Breast epithelium (tissue), 3 donors: ENCODE measurements around the gene PKMYT1.

Source experiments
- CTCF ChIP-seq, 3 donors: fragments of 450-650 bp; IDR thresholded peaks; one replicate each; pipeline ENCODE4 v1.5.1; 2016 to 2017; ENCODE audit warnings: antibody characterized with exemption in 3 of 3, mild to moderate bottlenecking in 3 of 3, moderate library complexity in 3 of 3
- POLR2AphosphoS5 ChIP-seq, 3 donors: sonication (generic); formaldehyde crosslinking; IDR thresholded peaks; one replicate each; pipeline ENCODE4 v1.6.1; 2017; ENCODE audit warnings: antibody characterized with exemption in 3 of 3

- no peak for TF ChIP-seq POLR2AphosphoS5 (IDR thresholded peaks at IDR 0.05)
- peak in 2 of 3 donors; percentile 42 to 68 for TF ChIP-seq CTCF (IDR thresholded peaks at IDR 0.05)
Observed at GRCh38 chr16:3027983-3028715, 47.9 kb upstream of the PKMYT1 start.
